HG03175 (cell line): Measurements from ENCODE around the gene TMEM106C.

Experiments
- ATAC-seq: cut with Tn5 transposase; IDR thresholded peaks from one replicate; pipeline ENCODE4 v1.9.1; 2021; ENCODE audit warnings: mild to moderate bottlenecking, moderate library complexity; ENCODE audit not compliant: unreplicated experiment

TMEM106C gene

DNA sequence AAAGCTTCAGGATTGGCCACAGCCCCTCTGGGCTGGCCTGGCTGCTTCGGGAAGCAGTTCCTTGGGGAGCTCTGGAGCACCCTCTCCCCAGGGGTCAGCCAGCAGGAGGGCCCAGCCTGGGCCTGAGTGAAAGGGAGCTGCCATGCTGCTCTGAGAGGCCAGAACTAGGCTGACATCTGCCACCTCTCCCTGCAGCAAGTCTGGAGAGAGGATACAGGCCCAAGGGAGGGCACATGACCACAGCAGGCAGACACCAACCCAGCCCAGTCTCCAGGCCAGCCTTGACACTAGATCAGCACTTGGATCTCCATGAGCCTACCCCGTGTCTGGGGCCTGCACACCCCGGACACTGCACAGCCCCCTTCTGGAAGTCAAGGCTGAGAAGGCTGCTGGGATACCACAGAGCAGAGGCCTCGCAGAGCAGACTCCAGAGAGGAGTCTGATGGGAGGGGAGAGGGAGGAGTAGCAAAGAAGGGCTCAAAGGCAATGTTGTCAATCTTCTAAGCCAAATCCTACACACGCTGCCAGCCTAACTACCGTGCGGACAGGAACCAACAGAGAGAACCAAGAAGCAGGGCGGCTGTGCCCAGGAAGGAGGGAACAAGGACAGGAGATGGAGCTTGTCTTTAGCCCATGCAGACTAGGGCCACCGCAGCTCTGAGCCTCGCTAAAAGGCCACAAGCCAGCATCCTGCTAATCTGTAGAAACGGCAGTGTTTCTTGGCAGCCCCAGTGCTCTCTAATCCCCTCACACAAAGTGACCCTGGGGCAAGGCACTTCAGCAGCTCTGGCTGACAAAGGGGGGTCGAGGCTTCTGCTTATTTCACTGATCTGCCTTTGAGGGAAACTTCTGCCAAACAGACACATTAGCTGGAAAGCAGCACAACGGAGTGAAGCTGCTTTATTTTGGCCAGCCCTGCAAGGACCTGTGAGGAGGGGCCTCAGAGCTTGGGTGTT, 28.0 kb downstream of the TMEM106C start:
- no peak for ATAC-seq

DNA sequence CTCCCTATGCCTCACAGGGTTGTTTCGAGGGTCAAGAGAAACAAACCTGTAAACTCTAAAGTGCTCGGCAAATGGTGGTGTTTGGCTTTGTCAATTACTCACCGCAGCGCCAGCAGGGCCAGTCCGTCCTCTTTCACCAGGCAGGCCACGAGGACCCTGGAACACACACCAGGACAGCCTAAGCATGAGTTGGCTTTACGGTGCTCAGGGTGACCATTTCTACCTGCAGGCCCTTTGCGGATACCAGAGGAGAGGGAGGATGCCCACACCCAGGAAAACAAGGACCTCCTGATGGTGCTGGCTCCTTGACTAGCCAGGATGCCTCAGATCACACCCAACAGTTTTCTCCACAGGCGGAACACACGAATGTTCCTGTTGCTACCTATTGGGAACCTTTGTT, 29.4 kb downstream of the TMEM106C start:
- ATAC-seq: no peak

DNA sequence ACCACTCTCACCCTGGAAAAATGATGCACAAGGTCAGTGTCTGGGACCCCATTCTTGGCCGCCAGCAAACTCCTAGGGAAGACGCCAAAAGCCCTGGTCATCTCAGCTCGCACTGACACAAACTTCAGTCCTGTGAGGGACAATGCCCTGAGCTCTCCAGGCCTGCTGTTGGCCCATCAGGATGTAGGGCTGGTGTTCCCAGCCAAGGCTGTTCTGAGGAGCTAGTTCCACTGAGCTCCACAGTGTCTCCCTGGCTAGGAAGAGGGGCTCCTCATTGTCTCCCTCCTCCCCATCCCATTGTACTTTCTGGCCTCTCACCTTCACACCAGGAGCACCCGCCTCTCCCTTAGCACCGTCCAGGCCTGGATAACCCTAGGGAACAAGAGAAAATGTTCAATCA, 30.1 kb downstream of the TMEM106C start:
- ATAC-seq: no peak

DNA sequence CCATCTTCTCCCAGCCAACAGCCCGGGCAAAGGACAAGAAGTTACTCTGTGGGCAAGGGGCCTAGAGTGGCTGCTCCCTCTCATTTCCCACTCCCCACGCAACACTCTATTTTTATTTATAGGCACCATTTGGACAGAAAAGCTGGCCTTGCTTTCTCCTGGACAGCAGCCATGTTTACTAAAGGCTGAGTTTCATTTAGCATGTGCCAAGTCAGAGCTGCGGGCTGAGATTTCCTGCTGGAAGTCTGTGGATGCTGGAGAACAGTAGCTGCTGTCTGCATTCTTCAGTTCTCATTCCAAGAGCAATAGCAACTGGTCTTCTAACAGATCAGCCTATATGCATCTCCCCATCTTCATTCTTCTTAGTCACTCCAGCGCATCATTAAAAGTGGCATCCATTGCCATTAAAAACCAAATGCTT, 32.6 kb downstream of the TMEM106C start:
- no peak for ATAC-seq

DNA sequence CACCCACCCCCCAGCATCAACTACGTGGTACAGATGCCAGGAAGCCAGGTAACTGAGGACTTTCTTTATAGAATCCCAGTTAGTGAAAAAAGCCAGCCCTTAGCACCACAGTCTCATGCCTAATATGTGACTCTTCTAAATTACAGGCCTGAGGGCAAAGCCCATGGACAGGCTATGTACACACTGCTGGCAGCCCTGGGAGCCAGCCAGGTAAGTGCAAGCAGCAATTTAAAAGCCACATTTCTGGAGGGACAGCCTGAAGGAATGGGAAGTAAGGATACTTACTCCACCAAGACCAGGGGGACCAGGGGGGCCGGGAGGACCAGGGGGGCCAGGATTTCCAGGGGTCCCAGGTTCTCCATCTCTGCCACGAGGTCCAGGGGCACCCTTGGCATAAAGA, 33.9 kb downstream of the TMEM106C start:
- ATAC-seq: no peak

DNA sequence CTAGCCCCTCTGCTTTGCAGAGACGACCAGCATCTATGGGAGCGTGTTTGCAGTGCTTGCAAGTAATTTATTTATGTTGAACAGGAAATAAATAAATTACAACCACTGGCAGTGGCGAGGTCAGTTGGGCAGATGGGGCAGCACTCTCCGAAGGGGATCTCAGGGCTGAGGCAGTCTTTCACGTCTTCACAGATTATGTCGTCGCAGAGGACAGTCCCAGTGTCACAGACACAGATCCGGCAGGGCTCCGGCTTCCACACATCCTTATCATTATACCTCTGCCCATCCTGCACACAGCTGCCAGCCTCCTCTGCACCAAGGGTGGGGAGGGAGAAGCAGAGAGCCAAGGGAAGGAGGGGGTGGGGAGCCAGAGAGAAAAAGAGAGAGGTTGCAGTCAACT, 36.4 kb downstream of the TMEM106C start:
- no peak for ATAC-seq

DNA sequence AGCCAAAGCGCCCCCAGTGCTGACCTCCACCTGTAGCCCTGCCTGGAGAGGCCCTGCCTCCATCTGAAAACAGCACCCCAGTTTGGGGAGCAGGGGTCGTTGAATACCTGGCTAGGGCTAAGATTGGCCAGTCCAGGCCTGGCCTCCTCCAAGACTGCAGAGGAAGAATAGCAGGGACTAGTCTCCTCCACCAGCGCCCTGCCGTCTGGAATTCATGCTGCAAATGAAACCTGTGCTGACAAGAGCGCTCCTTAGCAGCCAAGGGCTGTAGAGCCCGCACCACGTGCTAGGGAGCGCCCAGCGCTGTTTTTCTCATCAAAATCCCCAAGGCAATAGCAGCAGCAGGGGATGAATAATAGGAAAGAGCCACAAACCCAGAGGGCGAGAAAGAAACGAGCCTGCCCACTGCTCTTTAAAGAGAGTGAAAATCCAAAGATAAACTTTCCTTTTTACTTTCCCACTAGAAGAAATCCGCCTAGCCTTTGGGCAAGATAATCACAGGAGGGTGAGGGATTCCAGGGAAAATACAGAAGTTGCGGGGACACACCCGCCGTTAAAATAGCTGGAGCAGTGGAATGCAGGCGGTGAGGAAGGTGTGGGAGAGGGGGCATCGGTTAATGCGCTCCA, 37.6 kb downstream of the TMEM106C start:
- no peak for ATAC-seq

DNA sequence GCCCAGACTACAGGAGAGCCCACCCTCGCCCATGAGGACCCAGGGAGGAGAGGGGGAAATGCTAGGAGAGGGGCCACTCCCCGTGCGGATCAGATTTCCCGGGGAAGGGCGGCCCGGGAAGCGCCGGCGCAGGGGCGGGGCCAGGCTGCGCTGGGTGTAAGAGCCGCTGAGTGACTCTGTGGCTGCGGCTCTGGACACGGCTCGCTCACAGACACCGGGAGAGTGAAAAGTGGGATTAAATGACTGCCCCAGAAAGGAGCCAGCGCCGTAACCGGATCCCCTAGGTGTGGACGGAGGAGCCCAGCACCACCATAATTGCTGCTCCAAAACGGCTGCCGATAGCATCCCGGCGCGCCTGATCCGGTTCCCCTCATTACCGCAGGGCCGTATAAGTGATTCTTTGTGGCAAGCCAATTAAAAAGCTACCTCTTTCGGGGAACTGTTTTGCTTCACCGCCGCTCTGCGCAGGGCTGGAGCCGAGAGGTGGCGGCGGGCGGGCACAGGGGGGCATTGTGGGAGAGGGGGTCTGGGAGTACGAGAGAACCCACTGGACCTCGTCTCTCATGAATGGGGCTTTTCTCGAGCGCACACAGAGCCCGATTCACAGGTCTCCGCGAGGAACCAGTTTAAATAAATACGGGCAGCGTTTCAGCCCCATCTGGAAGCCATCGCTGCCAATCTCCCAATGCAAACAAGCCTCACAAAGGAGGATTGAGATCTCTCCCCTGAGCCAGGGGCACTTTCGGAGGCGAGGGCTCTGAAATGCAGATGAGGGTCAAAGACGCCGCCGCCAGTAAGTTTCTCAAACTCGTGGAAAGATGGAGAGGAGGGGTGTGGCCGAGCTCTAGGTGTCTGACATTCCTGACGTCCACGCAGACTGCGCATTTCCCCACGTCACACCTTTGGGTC, 38.4 kb downstream of the TMEM106C start:
- ATAC-seq: no peak

DNA sequence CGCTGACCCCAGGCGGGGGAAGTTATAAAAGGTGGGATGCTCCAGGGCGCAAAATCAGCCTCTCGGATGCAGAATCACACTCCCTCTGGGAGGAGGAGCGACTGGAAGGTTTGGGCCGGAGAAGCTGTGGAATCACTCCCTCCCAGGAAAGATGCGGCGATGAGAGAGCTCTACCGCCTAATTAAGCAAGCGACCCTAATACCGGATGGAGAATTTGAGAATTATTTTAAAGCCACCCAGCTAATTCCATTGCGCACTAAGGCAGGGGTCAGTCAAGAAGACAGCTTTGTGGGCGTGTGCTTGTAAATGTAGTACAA, 39.0 kb downstream of the TMEM106C start:
- no peak for ATAC-seq

DNA sequence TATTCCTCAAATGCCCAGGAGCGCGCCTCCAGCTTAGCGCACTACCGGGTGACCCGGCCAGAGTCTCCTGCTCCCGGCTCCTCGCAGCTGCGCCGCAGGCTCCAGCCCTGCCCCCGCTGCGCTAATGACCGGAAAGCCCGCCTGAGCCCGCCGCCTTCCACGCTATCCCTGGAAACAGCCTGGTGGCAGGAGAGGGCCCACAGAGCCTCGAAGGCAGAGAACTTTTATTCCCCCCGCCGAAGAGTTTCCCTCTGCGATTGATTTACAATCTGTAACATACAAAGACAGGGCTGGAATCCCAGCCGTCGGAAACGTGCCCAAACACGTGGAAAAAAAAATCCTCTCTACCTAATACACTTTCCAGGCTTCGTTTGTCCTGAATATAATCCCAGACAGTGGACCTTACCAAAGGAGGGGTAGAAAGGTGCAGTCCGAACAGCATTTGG, 39.4 kb downstream of the TMEM106C start:
- ATAC-seq: no peak

DNA sequence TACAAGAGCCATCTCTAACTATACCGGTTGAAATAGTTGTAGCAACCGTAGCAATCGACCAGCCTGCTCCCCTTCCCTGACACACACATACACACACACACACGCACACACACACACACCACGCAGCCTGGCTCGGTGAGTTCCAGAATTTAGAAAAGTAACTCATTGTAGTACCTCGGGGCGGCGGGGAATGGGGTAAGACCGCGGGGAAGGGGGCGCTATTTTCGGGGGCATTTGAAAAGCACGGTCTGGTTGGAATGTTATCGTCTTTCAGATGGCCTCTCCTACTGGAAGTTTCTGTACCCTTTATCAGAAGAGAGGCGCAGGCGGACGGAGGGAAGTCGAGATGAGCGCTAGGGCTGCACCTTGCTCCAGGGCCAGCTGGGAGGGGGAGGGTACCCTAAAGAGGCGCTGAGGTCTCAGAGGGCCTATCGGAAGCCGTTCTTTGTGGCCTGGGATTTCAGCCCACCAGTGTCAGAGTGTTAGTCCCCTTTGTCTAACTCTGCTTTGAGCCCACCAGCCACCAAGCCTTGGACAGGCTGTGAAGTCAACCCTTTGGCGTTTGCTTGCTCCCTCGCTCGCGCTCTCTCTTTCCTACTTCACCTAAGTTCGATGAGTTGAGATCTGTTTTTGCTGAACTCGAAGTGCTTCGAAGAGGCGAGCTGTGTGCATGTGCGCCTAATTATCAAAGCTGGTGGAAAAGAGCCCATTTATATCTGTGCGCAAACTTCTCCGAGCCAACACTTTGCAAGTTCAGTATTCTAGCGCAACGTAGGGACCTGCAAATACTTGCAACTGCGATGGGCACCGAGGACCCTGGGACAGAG, 40.0 kb downstream of the TMEM106C start:
- ATAC-seq: no peak

DNA sequence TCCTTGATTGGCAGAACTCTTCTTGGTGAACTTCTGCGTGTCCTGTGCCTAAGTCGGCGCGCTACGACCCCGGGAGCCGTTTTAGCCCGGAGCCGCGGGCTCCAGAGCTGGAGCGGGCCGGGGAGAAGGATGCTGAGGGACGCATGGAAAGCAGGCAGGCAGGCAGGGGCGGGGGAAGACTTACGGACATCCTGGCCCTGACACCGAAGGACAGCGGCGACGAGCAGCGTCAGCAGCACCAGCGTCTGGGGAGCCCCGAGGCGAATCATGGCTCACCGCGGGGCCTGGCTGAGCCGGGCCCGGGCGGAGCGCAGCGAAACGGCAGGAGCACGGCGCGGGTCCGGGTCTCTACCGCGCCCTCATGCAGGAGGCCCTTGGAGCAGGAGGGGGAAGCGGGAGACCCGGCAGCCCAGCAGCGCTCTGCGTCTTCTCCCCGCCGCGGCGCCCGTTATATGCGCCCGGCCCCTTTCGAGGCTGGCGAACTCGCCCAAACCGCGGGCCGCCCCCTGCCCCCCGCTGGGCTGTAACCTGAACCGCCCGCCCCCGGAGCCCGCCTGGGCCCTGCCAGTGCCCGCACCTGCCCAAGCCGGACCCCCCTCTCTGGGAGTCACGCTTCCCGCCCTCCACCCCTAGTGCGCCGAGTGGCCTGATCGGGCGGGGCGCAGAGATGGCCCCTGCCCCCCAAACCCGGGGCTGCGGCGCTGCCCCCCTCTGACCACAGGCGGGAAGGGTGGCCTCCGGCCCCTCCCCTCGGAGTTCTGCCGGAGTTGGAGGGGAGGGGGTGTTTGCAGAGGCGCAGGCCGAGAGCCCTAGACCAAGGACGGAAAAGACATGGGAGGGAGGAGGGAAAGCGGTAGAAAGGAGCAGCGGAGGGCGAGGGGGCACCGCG, 40.9 kb downstream of the TMEM106C start, which contains the start of gene COL2A1:
TSS of gene COL2A1 (minus strand) at position 424 of the 889 bp plus-strand sequence. CDS start at position 269, 155 bp downstream.
- no peak for ATAC-seq

DNA sequence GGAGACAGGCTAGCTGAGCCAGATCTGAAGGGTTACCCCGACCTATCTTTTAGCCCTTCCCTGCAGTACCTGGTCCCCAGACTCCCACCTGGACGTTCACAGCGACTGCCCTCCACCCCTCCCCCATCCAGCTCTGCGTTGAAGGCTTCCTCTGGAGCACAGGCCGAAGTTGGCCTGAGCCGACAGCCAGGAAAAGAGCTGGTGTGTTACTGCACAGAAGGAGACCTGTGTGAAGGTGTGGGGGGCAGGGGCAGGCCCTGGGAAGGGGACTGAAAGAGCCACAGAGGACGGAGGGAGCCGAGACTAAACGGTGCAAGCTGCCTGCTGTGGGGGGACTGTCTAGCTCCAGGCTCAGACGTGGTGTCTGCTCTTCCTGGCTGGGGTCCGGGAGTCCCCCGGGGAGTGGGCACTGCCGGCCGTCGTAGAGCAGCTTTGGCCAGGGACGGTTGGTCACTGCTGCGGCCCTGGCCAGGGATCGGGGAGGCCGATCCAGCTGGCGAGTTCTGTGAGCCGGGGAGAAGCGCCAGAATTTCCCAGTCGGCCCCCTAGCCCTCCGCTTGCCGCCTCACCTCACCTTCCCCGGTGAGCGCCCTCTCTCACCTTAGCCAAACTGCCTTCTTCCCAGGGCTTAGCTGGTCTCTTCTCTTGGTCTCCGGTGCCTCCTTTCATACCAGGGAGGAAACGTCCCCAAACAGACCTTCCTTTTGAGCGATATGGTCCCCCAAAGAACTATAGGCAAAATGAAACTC, 41.8 kb downstream of the TMEM106C start:
- ATAC-seq: no peak

DNA sequence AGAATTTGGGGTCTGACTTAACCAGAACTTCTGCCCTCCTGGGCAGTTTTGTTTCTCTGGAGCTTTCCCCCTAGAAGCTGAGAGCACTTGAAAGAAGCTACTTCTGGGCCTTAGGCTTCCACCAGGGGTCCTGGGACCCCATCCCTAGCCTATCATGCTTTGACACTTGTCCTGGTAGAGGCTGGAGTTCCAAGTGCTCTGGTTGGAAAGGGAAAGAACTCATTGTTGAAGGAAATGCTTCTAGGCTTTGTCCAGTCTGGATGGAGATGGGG, 42.3 kb downstream of the TMEM106C start:
- no peak for ATAC-seq

DNA sequence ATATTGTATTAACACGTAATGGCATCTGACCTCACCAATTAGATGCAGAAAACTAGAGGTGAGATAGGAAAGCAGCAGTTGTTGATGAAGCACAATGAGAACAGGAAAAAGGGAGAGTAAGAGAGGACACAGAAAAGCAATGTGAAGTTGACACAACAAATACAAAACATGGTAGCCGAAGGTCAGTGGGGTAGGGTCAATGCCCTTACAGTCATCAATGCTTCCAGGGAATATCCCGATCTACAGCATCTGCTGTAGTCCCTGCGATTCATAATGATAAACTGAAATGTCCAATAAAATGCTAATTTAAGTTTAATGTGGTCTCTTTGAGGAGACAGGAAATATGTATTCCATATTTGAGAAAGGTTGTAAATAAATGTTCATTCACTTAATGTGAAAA, 43.8 kb downstream of the TMEM106C start:
- no peak for ATAC-seq

DNA sequence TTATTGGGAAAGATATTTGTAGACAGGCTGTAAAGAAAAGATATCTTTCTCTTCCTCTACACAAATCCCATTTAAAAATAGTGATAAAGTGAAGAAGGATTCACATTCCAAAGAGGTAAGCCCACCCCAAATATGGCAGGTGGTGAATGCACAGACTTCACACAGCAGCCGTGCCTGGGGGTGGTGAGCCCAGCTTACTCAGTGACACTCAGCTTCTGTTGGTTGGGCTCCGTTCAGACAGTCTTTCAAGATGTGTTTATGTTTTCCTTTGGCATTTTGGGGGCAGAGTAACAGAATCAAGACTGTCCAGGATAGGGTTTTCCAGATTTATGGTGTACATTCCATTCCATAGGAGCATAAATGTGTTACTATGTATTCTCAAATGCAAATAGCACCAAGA, 45.0 kb downstream of the TMEM106C start:
- no peak for ATAC-seq

DNA sequence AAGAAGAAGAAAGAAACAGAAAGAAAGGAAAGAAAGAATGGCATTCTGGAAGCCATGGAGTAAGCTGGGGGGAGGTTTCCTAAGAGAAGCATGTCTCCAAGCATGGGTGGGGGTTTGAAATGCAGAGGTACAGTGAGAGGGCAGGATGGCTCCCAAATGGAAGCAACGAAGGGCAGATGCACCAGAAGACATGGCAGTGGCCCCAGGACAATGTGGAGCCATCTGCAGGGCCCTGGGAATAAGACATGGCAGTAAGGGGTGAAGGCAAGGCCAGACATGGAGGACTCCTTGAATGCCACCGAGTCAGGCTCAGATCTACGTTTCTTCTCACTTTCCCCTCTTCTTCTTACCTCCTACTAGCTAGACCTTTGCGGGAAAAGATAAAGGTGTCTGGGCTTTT, 45.6 kb downstream of the TMEM106C start:
- no peak for ATAC-seq

DNA sequence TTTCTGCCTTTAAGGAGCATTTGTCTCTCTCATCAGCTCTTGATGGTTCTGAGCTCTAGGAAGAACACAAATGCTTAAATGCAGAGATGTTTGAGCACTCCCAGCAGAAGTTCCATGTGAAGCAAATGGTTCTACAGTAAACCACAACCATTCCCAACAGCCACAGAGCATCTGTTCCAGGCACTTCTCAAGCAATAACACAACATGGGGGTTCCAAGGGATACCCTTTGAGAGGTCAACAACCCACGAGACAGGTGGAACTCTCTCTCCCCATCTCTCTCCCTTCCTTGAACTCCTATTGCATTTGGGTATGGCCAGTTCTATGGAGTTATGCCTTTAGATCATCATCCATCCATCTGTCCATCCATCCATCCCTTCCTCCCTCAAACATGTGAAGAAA, 46.1 kb downstream of the TMEM106C start:
- no peak for ATAC-seq
